AG09309 (cell line): ENCODE data around the gene SGK1.

Experiments used
- DNase-seq: peaks from one replicate; pipeline ENCODE4 v3.0.0-alpha.2; 2010; ENCODE audit warnings: low read depth
- H3K4me3 ChIP-seq: 2 replicates; pipeline ENCODE4 v1.5.1; 2011; ENCODE audit warnings: mild to moderate bottlenecking, low read depth, low read length, moderate library complexity; ENCODE audit not compliant: control insufficient read depth
- TF ChIP-seq, protein P1 (sequence below): IDR thresholded peaks from 2 replicates; pipeline ENCODE4 v1.5.1; 2011; ENCODE audit warnings: mild to moderate bottlenecking, low read depth, low read length, inconsistent platforms; ENCODE audit not compliant: insufficient read depth, control insufficient read depth; ENCODE audit errors: missing control alignments

The SGK1 gene

DNA sequence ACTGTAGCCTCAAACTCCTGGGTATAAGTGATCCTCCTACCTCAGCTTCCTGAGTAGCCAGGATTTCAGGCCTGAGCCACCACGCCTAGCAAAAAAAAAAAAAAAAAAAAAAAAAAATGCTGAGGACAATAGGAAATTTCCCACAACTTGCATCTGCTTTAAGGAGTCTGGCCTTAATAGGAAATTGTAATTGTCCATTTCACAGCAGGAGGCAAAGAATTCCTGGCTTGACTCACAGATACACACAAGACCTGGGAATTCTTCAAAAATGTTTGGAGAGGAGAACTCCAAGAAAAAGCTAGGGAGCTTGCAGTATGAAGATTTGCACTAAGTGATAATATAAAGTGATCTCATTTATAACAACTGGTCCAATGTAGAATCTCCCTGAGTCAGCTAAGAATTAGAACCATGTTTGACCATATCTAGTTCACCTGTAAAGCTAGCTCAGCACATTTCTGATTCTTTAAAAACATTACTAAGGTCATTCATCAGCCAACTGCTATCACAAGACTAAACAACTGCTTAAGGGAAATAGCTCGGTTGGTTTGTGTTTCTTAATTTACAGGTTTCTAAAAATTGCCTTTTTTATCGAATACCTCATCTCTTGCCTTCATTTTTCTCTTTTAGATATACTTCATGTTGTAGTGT lies 185.3 kb downstream of the SGK1 start:
- DNase-seq: peak; percentile 35
- TF ChIP-seq, protein P1, sequence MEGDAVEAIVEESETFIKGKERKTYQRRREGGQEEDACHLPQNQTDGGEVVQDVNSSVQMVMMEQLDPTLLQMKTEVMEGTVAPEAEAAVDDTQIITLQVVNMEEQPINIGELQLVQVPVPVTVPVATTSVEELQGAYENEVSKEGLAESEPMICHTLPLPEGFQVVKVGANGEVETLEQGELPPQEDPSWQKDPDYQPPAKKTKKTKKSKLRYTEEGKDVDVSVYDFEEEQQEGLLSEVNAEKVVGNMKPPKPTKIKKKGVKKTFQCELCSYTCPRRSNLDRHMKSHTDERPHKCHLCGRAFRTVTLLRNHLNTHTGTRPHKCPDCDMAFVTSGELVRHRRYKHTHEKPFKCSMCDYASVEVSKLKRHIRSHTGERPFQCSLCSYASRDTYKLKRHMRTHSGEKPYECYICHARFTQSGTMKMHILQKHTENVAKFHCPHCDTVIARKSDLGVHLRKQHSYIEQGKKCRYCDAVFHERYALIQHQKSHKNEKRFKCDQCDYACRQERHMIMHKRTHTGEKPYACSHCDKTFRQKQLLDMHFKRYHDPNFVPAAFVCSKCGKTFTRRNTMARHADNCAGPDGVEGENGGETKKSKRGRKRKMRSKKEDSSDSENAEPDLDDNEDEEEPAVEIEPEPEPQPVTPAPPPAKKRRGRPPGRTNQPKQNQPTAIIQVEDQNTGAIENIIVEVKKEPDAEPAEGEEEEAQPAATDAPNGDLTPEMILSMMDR: no peak
- H3K4me3 ChIP-seq: no peak overlapping the region

DNA sequence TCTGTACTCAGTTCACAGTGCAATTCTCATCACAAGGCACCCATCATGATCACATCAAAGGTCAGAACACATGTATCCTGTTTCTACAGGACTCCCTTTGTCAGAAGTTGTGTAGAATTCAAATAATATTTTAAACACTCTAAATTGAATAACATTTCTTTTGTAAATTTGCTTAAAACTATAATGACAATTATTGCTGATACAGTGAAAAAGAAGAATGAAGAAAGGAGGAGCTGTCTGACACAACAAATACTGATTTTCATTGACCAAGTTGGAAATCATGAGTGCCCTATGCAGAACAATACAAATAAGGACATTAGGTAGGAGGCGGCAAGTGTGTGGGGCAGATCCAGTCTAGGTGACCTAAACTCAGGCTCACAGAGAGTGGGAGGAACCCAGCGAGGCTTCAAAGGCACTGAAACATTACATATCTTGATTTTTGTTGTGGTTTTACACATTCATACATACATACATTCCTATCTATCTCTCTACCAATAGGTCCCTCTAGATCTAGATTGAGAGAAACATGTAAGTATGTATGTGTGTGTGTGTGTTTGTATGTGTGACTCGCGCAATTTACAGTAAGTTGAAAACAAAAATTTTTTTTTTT lies 186.3 kb downstream of the SGK1 start:
- H3K4me3 ChIP-seq: no peak overlapping the region
- DNase-seq: no peak
- TF ChIP-seq, protein P1: no peak

DNA sequence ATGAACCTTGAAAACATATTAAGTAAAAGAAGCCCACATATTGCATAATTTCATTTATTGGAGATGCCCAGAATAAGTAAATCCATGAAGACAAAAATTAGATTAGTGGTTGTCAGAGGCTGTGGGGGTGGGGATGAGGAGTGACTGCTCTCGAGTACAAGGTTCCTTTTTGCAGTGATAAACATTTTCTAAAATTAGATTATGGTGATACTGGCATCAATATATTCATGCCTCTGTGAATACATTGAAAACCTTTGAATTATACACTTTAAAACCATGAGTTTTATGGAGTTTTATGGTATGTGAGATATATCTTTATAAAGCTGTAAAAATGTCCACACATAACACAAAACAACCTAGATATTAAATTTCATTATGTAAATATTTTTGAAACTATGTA lies 189.8 kb downstream of the SGK1 start:
- DNase-seq: no peak
- TF ChIP-seq, protein P1: no peak
- no peak overlapping the region for H3K4me3 ChIP-seq

- DNase-seq: peak; percentile 64
- TF ChIP-seq, protein P1: peak; percentile 47
- no peak overlapping the region for H3K4me3 ChIP-seq
Observed at GRCh38 chr6:134123666-134124208, 194.2 kb downstream of the SGK1 start.

- no peak for DNase-seq
- H3K4me3 ChIP-seq: no peak overlapping the region
- TF ChIP-seq, protein P1: no peak
Observed at GRCh38 chr6:134122775-134123174, 195.1 kb downstream of the SGK1 start.

- no peak overlapping the region for H3K4me3 ChIP-seq
- TF ChIP-seq, protein P1: no peak
- DNase-seq: no peak
Observed at GRCh38 chr6:134119486-134119885, 198.4 kb downstream of the SGK1 start.
